Mesenchymal stem cell (in vitro differentiated cells and primary cell): ENCODE measurements around the gene DEFB110.

ENCODE experiments used
- DNase-seq: peaks from one replicate; pipeline ENCODE4 v3.0.0-alpha.2; 2013
- H2AFZ ChIP-seq: one replicate; pipeline ENCODE4 v1.6.1; 2013; ENCODE audit warnings: low read depth, mild to moderate bottlenecking, control low read depth, inconsistent platforms, low read length, moderate library complexity
- H2AK5ac ChIP-seq: 2 replicates; pipeline ENCODE4 v1.6.1; 2013; ENCODE audit warnings: low read length, moderate library complexity, mild to moderate bottlenecking, inconsistent platforms; ENCODE audit not compliant: severe bottlenecking
- H2BK120ac ChIP-seq: one replicate; pipeline ENCODE4 v1.6.1; 2013; ENCODE audit warnings: low read depth, mild to moderate bottlenecking, inconsistent platforms, low read length, moderate library complexity
- H2BK12ac ChIP-seq, 2 experiments: one replicate each; pipeline ENCODE4 v1.6.1; 2013; ENCODE audit warnings: inconsistent platforms in 2 of 2, low read length in 2 of 2, mild to moderate bottlenecking in 2 of 2, moderate library complexity in 2 of 2, control low read depth in 1 of 2
- H2BK15ac ChIP-seq: one replicate; pipeline ENCODE4 v1.6.1; 2013; ENCODE audit warnings: mild to moderate bottlenecking, low read depth, inconsistent platforms; ENCODE audit not compliant: poor library complexity, severe bottlenecking
- H2BK5ac ChIP-seq: 2 replicates; pipeline ENCODE4 v1.6.1; 2013; ENCODE audit warnings: low read depth, mild to moderate bottlenecking, low read length, control low read depth, inconsistent platforms; ENCODE audit not compliant: poor library complexity, severe bottlenecking
- H3K14ac ChIP-seq, 2 experiments: one replicate each; pipeline ENCODE4 v1.6.1; 2013; ENCODE audit warnings: inconsistent platforms in 2 of 2, low read length in 2 of 2, control low read depth in 1 of 2, mild to moderate bottlenecking in 1 of 2, moderate library complexity in 1 of 2
- H3K18ac ChIP-seq, 2 experiments: one replicate each; pipeline ENCODE4 v1.6.1; 2013; ENCODE audit warnings: inconsistent platforms in 2 of 2, low read length in 2 of 2, control low read depth in 1 of 2, low read depth in 1 of 2, mild to moderate bottlenecking in 1 of 2
- H3K23ac ChIP-seq, 2 experiments: one replicate each; pipeline ENCODE4 v1.6.1; 2013; ENCODE audit warnings: inconsistent platforms in 2 of 2, low read length in 2 of 2, mild to moderate bottlenecking in 2 of 2, moderate library complexity in 2 of 2, control low read depth in 1 of 2
- H3K27ac ChIP-seq: 2 replicates; pipeline ENCODE4 v1.5.1; 2013; ENCODE audit warnings: mild to moderate bottlenecking, moderate library complexity, low read length, control low read depth, inconsistent platforms; ENCODE audit not compliant: poor library complexity, severe bottlenecking
- H3K27me3 ChIP-seq, 2 experiments: 2 replicates each; pipeline versions ENCODE4 v1.6.1 to v1.7.0; 2013; ENCODE audit warnings: low read length in 2 of 2, mild to moderate bottlenecking in 2 of 2, moderate library complexity in 2 of 2, control low read depth in 1 of 2, inconsistent platforms in 1 of 2; ENCODE audit not compliant: control insufficient read depth in 1 of 2, insufficient read depth in 1 of 2
- H3K36me3 ChIP-seq, 2 experiments: 2 replicates each; pipeline versions ENCODE4 v1.6.1 to v1.7.0; 2013; ENCODE audit warnings: low read length in 2 of 2, control low read depth in 1 of 2, inconsistent platforms in 1 of 2, low read depth in 1 of 2, mild to moderate bottlenecking in 1 of 2; ENCODE audit not compliant: insufficient read depth in 2 of 2, control insufficient read depth in 1 of 2
- H3K4ac ChIP-seq, 2 experiments: one replicate each; pipeline ENCODE4 v1.6.1; 2013; ENCODE audit warnings: inconsistent platforms in 2 of 2, low read length in 2 of 2, mild to moderate bottlenecking in 2 of 2, moderate library complexity in 2 of 2, control low read depth in 1 of 2, low read depth in 1 of 2
- H3K4me1 ChIP-seq: 2 replicates; pipeline ENCODE4 v1.6.1; 2013; ENCODE audit warnings: low read depth, low read length, control low read depth; ENCODE audit not compliant: control insufficient read depth, insufficient read depth
- H3K4me2 ChIP-seq: 2 replicates; pipeline ENCODE4 v1.6.1; 2013; ENCODE audit warnings: low read length, mild to moderate bottlenecking, inconsistent platforms; ENCODE audit not compliant: poor library complexity, severe bottlenecking
- H3K4me3 ChIP-seq, 2 experiments: 2 replicates each; pipeline versions ENCODE4 v1.5.1 to v1.7.0; 2013; ENCODE audit warnings: low read length in 2 of 2, mild to moderate bottlenecking in 2 of 2, control low read depth in 1 of 2, low read depth in 1 of 2; ENCODE audit not compliant: insufficient read depth in 1 of 2
- H3K79me1 ChIP-seq: replicated peaks from 2 replicates; pipeline ENCODE4 v1.6.1; 2013; ENCODE audit warnings: mild to moderate bottlenecking, control low read depth, low read length, inconsistent platforms; ENCODE audit not compliant: poor library complexity, severe bottlenecking
- H3K9ac ChIP-seq: 2 replicates; pipeline ENCODE4 v1.7.0; 2013; ENCODE audit warnings: mild to moderate bottlenecking, low read length, moderate library complexity
- H3K9me3 ChIP-seq: 2 replicates; pipeline ENCODE4 v1.7.0; 2013; ENCODE audit warnings: mild to moderate bottlenecking, low read length; ENCODE audit not compliant: control insufficient read depth
- H4K8ac ChIP-seq: one replicate; pipeline ENCODE4 v1.6.1; 2013; ENCODE audit warnings: inconsistent platforms, mild to moderate bottlenecking, low read length, moderate library complexity
- H4K91ac ChIP-seq: one replicate; pipeline ENCODE4 v1.6.1; 2013; ENCODE audit warnings: mild to moderate bottlenecking, low read length, inconsistent platforms
- WGBS: methylation state at CpG from one replicate; pipeline ENCODE4 v1.1.7; 2013; ENCODE audit warnings: mixed read lengths; 5-methylcytosine and 5-hydroxymethylcytosine counted together

The DEFB110 gene

GRCh38 chr6:50049829-50050228 lies 28.0 kb upstream of the DEFB110 start, which contains the start of gene DEFB112:
Gene DEFB112, minus strand, starts transcription at chr6:50049929. Its CDS starts 60 bp downstream, at chr6:50049869.
- H4K91ac ChIP-seq, result no peak within 1 kb of the TSS
- H3K27ac ChIP-seq, result no peak within 1 kb of the TSS
- no peak within 1 kb of the TSS for H3K4me2 ChIP-seq
- H2BK15ac ChIP-seq, result no peak within 1 kb of the TSS
- H4K8ac ChIP-seq, result no peak within 1 kb of the TSS
- no peaks in the 10 kb centered on the region for H3K4me1 ChIP-seq
- H3K23ac ChIP-seq, result no peak within 1 kb of the TSS
- no peak within 1 kb of the TSS for H3K4ac ChIP-seq
- no peaks in the 10 kb centered on the region for H3K9me3 ChIP-seq
- H3K4me3 ChIP-seq, result no peak within 1 kb of the TSS
- no peaks in the 10 kb centered on the region for H3K79me1 ChIP-seq
- WGBS, result no CpG with 5 or more reads among the region's 1 CpG
- no peaks in the 10 kb centered on the region for H3K27me3 ChIP-seq
- DNase-seq, result no peak
- no peak within 1 kb of the TSS for H2BK120ac ChIP-seq
- no peaks in the 10 kb centered on the region for H3K36me3 ChIP-seq
- H3K9ac ChIP-seq, result no peak within 1 kb of the TSS
- H2AFZ ChIP-seq, result no peak within 1 kb of the TSS
- no peak within 1 kb of the TSS for H2BK5ac ChIP-seq
- H3K14ac ChIP-seq, result no peak within 1 kb of the TSS
- no peak within 1 kb of the TSS for H2BK12ac ChIP-seq
- no peak within 1 kb of the TSS for H3K18ac ChIP-seq
- H2AK5ac ChIP-seq, result no peak within 1 kb of the TSS

- Histone ChIP-seq H2BK120ac (no peak overlapping the region), H2BK12ac (no peak overlapping the region), H3K4me2 (no peak overlapping the region), H2BK5ac (no peak overlapping the region), H4K91ac (no peak overlapping the region), H3K4ac (no peak overlapping the region), H2AK5ac (no peak overlapping the region), H3K23ac (no peak overlapping the region), H3K9me3 (no peaks in the 10 kb centered on the region), H3K4me1 (no peaks in the 10 kb centered on the region), H3K79me1 (no peaks in the 10 kb centered on the region), H2BK15ac (no peak overlapping the region), H2AFZ (no peak overlapping the region), H3K27ac (no peak overlapping the region), H3K27me3 (no peaks in the 10 kb centered on the region), H3K14ac (no peak overlapping the region), H4K8ac (no peak overlapping the region), H3K18ac (no peak overlapping the region), H3K9ac (no peak overlapping the region), H3K36me3 (no peaks in the 10 kb centered on the region), H3K4me3 (no peak overlapping the region)
- DNase-seq, result no peak
- 81% methylated on average over 3 of the region's 3 CpGs for WGBS
These were observed 25.2 kb upstream of the DEFB110 start for GRCh38 chr6:50047026-50047425.

- Histone ChIP-seq H2BK12ac (no peak overlapping the region), H3K18ac (no peak overlapping the region), H2BK15ac (no peak overlapping the region), H3K14ac (no peak overlapping the region), H4K91ac (no peak overlapping the region), H3K4me1 (no peaks in the 10 kb centered on the region), H4K8ac (no peak overlapping the region), H3K79me1 (no peaks in the 10 kb centered on the region), H3K23ac (no peak overlapping the region), H3K4me3 (no peak overlapping the region), H2BK120ac (no peak overlapping the region), H2BK5ac (no peak overlapping the region), H2AFZ (peak overlapping the region; percentile 15), H3K36me3 (no peaks in the 10 kb centered on the region), H3K27me3 (no peaks in the 10 kb centered on the region), H3K9ac (no peak overlapping the region), H3K9me3 (no peaks in the 10 kb centered on the region), H3K4me2 (no peak overlapping the region), H3K27ac (no peak overlapping the region), H2AK5ac (no peak overlapping the region), H3K4ac (no peak overlapping the region)
- DNase-seq, result peak; percentile 9
- WGBS, result 47% methylated on average over 18 of the region's 18 CpGs
These were observed 9.2 kb upstream of the DEFB110 start for GRCh38 chr6:50030777-50031562.

GRCh38 chr6:50030350-50030749 lies 8.6 kb upstream of the DEFB110 start:
- Histone ChIP-seq H3K27me3 (no peaks in the 10 kb centered on the region), H2BK120ac (no peak overlapping the region), H3K36me3 (no peaks in the 10 kb centered on the region), H3K14ac (no peak overlapping the region), H3K27ac (no peak overlapping the region), H2AFZ (no peak overlapping the region), H3K18ac (no peak overlapping the region), H3K23ac (no peak overlapping the region), H2AK5ac (no peak overlapping the region), H3K9ac (no peak overlapping the region), H3K4me1 (no peaks in the 10 kb centered on the region), H2BK5ac (no peak overlapping the region), H3K4ac (no peak overlapping the region), H4K91ac (no peak overlapping the region), H2BK15ac (no peak overlapping the region), H2BK12ac (no peak overlapping the region), H3K9me3 (no peaks in the 10 kb centered on the region), H3K4me2 (no peak overlapping the region), H3K4me3 (no peak overlapping the region), H4K8ac (no peak overlapping the region), H3K79me1 (no peaks in the 10 kb centered on the region)
- DNase-seq, result no peak
- 90% methylated on average over 13 of the region's 14 CpGs for WGBS
